H9 (cell line): ENCODE data around the gene ARHGAP8. TPM values are rescaled to one million over a fixed set of nuclear protein-coding genes. Genes with fewer than 3 reads are reported as not detected.

Source experiments
- DNase-seq: peaks from one replicate; pipeline ENCODE4 v3.0.0-alpha.2; 2017
- H2AFZ ChIP-seq: one replicate; pipeline ENCODE4 v1.6.1; 2013; ENCODE audit warnings: mild to moderate bottlenecking, low read length, control low read depth, moderate library complexity
- H2AK5ac ChIP-seq: 2 replicates; pipeline ENCODE4 v1.6.1; 2013; ENCODE audit warnings: low read length, control low read depth, mixed read lengths; ENCODE audit not compliant: insufficient read length
- H2BK120ac ChIP-seq: one replicate; pipeline ENCODE4 v1.6.1; 2013; ENCODE audit warnings: low read depth, mild to moderate bottlenecking, low read length, control low read depth, inconsistent platforms; ENCODE audit not compliant: poor library complexity, severe bottlenecking
- H2BK12ac ChIP-seq: 2 replicates; pipeline ENCODE4 v1.6.1; 2013; ENCODE audit warnings: low read length, control low read depth, mixed read lengths, low read depth; ENCODE audit not compliant: insufficient read length
- H2BK15ac ChIP-seq: 2 replicates; pipeline ENCODE4 v1.6.1; 2013; ENCODE audit warnings: low read depth, low read length, control low read depth
- H2BK20ac ChIP-seq: one replicate; pipeline ENCODE4 v1.6.1; 2013; ENCODE audit warnings: low read depth, mild to moderate bottlenecking, low read length, control low read depth, inconsistent platforms; ENCODE audit not compliant: poor library complexity, severe bottlenecking
- H2BK5ac ChIP-seq: 2 replicates; pipeline ENCODE4 v1.6.1; 2013; ENCODE audit warnings: low read length, control low read depth, mixed read lengths; ENCODE audit not compliant: insufficient read length
- H3K14ac ChIP-seq: 2 replicates; pipeline ENCODE4 v1.6.1; 2013; ENCODE audit warnings: low read length, control low read depth; ENCODE audit not compliant: insufficient read depth
- H3K18ac ChIP-seq: 2 replicates; pipeline ENCODE4 v1.6.1; 2013; ENCODE audit warnings: low read depth, mild to moderate bottlenecking, mixed read lengths, low read length, control low read depth; ENCODE audit not compliant: insufficient read length
- H3K23ac ChIP-seq: 2 replicates; pipeline ENCODE4 v1.6.1; 2013; ENCODE audit warnings: low read length, control low read depth, mixed read lengths, low read depth; ENCODE audit not compliant: insufficient read length
- H3K23me2 ChIP-seq: 2 replicates; pipeline ENCODE4 v1.6.1; 2013; ENCODE audit warnings: low read depth, mild to moderate bottlenecking, mixed read lengths, low read length, control low read depth; ENCODE audit not compliant: insufficient read length, poor library complexity, severe bottlenecking
- H3K27ac ChIP-seq: 2 replicates; pipeline ENCODE4 v1.5.1; 2013; ENCODE audit warnings: low read length, control low read depth, mixed read lengths, low read depth; ENCODE audit not compliant: insufficient read length
- H3K27me3 ChIP-seq: 2 replicates; pipeline ENCODE4 v1.6.1; 2013; ENCODE audit warnings: low read length, control low read depth, inconsistent platforms; ENCODE audit not compliant: insufficient read depth
- H3K4ac ChIP-seq: 2 replicates; pipeline ENCODE4 v1.6.1; 2013; ENCODE audit warnings: low read depth, mild to moderate bottlenecking, control low read depth, inconsistent platforms, low read length, moderate library complexity
- H3K4me1 ChIP-seq: 2 replicates; pipeline ENCODE4 v1.6.1; 2013; ENCODE audit warnings: low read length, control low read depth, inconsistent platforms; ENCODE audit not compliant: insufficient read depth
- H3K4me2 ChIP-seq: 2 replicates; pipeline ENCODE4 v1.6.1; 2013; ENCODE audit warnings: low read length, control low read depth, mixed read lengths; ENCODE audit not compliant: insufficient read length, insufficient read depth
- H3K56ac ChIP-seq: 2 replicates; pipeline ENCODE4 v1.6.1; 2013; ENCODE audit warnings: low read depth, mild to moderate bottlenecking, mixed read lengths, low read length, control low read depth; ENCODE audit not compliant: insufficient read length
- H3K79me1 ChIP-seq: 2 replicates; pipeline ENCODE4 v1.6.1; 2013; ENCODE audit warnings: low read depth, mild to moderate bottlenecking, moderate library complexity, low read length, control low read depth, inconsistent platforms; ENCODE audit not compliant: insufficient read depth, poor library complexity, severe bottlenecking
- H3K79me2 ChIP-seq: 2 replicates; pipeline ENCODE4 v1.6.1; 2013; ENCODE audit warnings: low read length, control low read depth, inconsistent platforms; ENCODE audit not compliant: insufficient read depth
- H3K9ac ChIP-seq: 2 replicates; pipeline ENCODE4 v1.6.1; 2013; ENCODE audit warnings: low read length, control low read depth, mixed read lengths; ENCODE audit not compliant: insufficient read length; ENCODE audit errors: extremely low read depth
- H3K9me3 ChIP-seq: one replicate; pipeline ENCODE4 v1.6.1; 2013; ENCODE audit warnings: low read depth, low read length, inconsistent platforms; ENCODE audit not compliant: control insufficient read depth
- H3T11ph ChIP-seq: one replicate; pipeline ENCODE4 v1.6.1; 2013; ENCODE audit warnings: mild to moderate bottlenecking, low read length, control low read depth, inconsistent platforms
- H4K20me1 ChIP-seq: one replicate; pipeline ENCODE4 v1.6.1; 2013; ENCODE audit not compliant: control insufficient read depth, insufficient read length, insufficient read depth
- H4K5ac ChIP-seq: 2 replicates; pipeline ENCODE4 v1.6.1; 2013; ENCODE audit warnings: low read depth, mild to moderate bottlenecking, mixed read lengths, low read length, control low read depth; ENCODE audit not compliant: insufficient read length
- H4K8ac ChIP-seq: replicated peaks from 2 replicates; pipeline ENCODE4 v1.6.1; 2013; ENCODE audit warnings: low read length, control low read depth, mixed read lengths, low read depth; ENCODE audit not compliant: insufficient read length
- H4K91ac ChIP-seq: 2 replicates; pipeline ENCODE4 v1.6.1; 2013; ENCODE audit warnings: low read depth, mild to moderate bottlenecking, moderate library complexity, mixed read lengths, low read length, control low read depth; ENCODE audit not compliant: insufficient read length
- H3K27ac Mint-ChIP-seq, 3 experiments: 2 replicates in 2 of 3; 3 replicates in 1 of 3; pipeline ENCODE4 v1.8.0; 2020 to 2021; ENCODE audit warnings: mixed read lengths in 3 of 3, mild to moderate bottlenecking in 1 of 3, moderate library complexity in 1 of 3
- H3K27me3 Mint-ChIP-seq: 2 replicates; pipeline ENCODE4 v1.8.0; 2021; ENCODE audit warnings: low read depth, mild to moderate bottlenecking, moderate library complexity, mixed read lengths
- H3K36me3 Mint-ChIP-seq, 3 experiments: 2 replicates in 2 of 3; 3 replicates in 1 of 3; pipeline ENCODE4 v1.8.0; 2020 to 2021; ENCODE audit warnings: low read depth in 3 of 3, mixed read lengths in 3 of 3; ENCODE audit not compliant: insufficient read depth in 1 of 3
- H3K4me1 Mint-ChIP-seq, 2 experiments: 2 replicates each; pipeline ENCODE4 v1.8.0; 2020; ENCODE audit warnings: mixed read lengths in 2 of 2
- H3K4me3 Mint-ChIP-seq, 2 experiments: 2 replicates in 1 of 2; 3 replicates in 1 of 2; pipeline ENCODE4 v1.8.0; 2020 to 2021; ENCODE audit warnings: mild to moderate bottlenecking in 2 of 2, mixed read lengths in 2 of 2, moderate library complexity in 1 of 2
- H3K9me3 Mint-ChIP-seq, 2 experiments: 2 replicates in 1 of 2; 3 replicates in 1 of 2; pipeline ENCODE4 v1.8.0; 2020; ENCODE audit warnings: mild to moderate bottlenecking in 2 of 2, mixed read lengths in 2 of 2, moderate library complexity in 1 of 2
- CTCF ChIP-seq: fragments of 200-600 bp; sonication (generic); conservative IDR thresholded peaks from 3 replicates; pipeline ENCODE4 v1.8.0; 2021; ENCODE audit warnings: antibody characterized with exemption, mild to moderate bottlenecking
- WGBS: extraction: QIAGEN DNeasy Blood & Tissue Kit; methylation state at CpG from one replicate; pipeline ENCODE4 v1.1.7; 2013; ENCODE audit warnings: missing lambda C conversion rate, low lambda C conversion rate, mixed read lengths; ENCODE audit not compliant: insufficient read length; ENCODE audit errors: extremely low coverage; 5-methylcytosine and 5-hydroxymethylcytosine counted together
- total RNA-seq: library from RNA; stranded (reverse); gene quantifications from 2 replicates; pipeline ENCODE4 v1.2.1, GENCODE V29; 2021

The ARHGAP8 gene
- total RNA-seq, 1 experiment from 2014 or later = 35.4 TPM

- no peaks in the 10 kb centered on the region for H3K27me3 Mint-ChIP-seq
- no CpG with 5 or more reads among the region's 1 CpG for WGBS
These were observed 20.7 kb downstream of the ARHGAP8 start for GRCh38 chr22:44773082-44773481.

More at GRCh38 chr22:44773082-44773481, 20.7 kb downstream of the ARHGAP8 start:
- DNase-seq = no peak
- peaks cover 11 to 14% of the 10 kb centered on the region in 2 experiments for H3K4me1 Mint-ChIP-seq
- Histone ChIP-seq H3K9me3 (no peaks in the 10 kb centered on the region), H4K91ac (no peak overlapping the region), H3K4ac (no peak overlapping the region), H2BK120ac (no peak overlapping the region), H3K18ac (no peak overlapping the region), H3K23me2 (no peaks in the 10 kb centered on the region), H3K23ac (no peak overlapping the region), H3K14ac (no peak overlapping the region), H3K4me2 (no peak overlapping the region), H2BK15ac (no peak overlapping the region), H3K27me3 (no peaks in the 10 kb centered on the region), H3K79me1 (peaks cover 4% of the 10 kb centered on the region), H3K4me1 (0 out of 2 replicates have a peak, but pooled peaks cover 3% of the 10 kb centered on the region), H3K56ac (no peak overlapping the region), H2BK5ac (no peak overlapping the region), H4K20me1 (no peaks in the 10 kb centered on the region), H2BK20ac (no peak overlapping the region), H2AK5ac (no peak overlapping the region), H3K79me2 (no peaks in the 10 kb centered on the region), H3K9ac (no peak overlapping the region), H3T11ph (no peak overlapping the region), H3K27ac (no peak overlapping the region), H2BK12ac (no peak overlapping the region), H2AFZ (no peak overlapping the region), H4K8ac (no peak overlapping the region), H4K5ac (no peak overlapping the region)
- H3K36me3 Mint-ChIP-seq = peaks cover 16 to 21% (median 20%) of the 10 kb centered on the region in 3 experiments
- TF ChIP-seq CTCF = no peak
- H3K4me3 Mint-ChIP-seq = no peak overlapping the region
- H3K27ac Mint-ChIP-seq = no peak overlapping the region
- H3K9me3 Mint-ChIP-seq = peaks cover 11 to 14% of the 10 kb centered on the region in 2 experiments
